ENCODE results near the gene RASA3.

DNA sequence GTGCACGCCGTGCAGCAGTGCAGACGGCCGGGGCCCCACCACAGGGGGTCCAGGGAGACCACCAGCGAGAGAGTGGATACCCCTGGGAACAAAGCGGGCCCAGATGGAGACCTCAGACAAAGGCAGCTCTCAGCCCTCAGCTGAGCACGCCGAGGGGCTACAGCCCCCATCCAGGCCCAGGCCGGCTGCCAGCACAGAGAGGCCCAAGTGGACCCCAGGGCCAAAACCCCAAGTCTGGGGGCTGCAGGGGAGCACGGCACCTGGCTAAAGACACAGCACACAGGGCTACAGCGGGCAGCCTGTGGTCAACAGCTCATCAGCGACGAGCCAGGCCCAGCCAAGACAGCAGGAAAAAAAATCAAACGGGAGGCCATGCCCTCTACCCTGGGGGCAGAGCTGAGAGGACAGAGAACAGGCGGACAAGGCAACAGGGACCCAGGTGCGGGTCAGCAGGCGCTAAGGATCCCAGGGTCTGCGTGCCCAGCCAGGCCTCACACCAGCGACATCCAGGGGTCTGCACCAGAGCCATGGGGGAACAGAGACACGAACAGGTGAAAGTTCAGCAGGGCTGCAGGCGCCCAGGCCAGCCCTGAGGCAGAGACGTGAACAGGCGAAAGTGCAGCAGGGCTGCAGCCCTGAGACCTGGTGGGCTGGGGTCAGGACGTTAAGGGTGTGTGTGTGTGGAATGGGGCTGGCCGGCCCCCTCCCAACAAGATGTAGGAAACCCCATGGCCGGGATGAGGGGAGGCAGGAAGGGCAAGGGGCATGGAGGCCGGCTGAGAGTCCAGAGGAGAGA is 34.3 kb downstream of the RASA3 start:
- TF ChIP-seq EZH2phosphoT487 (IDR thresholded peaks at IDR 0.05; ENCODE audit: low read depth), result no peak
- TF ChIP-seq, protein P1, sequence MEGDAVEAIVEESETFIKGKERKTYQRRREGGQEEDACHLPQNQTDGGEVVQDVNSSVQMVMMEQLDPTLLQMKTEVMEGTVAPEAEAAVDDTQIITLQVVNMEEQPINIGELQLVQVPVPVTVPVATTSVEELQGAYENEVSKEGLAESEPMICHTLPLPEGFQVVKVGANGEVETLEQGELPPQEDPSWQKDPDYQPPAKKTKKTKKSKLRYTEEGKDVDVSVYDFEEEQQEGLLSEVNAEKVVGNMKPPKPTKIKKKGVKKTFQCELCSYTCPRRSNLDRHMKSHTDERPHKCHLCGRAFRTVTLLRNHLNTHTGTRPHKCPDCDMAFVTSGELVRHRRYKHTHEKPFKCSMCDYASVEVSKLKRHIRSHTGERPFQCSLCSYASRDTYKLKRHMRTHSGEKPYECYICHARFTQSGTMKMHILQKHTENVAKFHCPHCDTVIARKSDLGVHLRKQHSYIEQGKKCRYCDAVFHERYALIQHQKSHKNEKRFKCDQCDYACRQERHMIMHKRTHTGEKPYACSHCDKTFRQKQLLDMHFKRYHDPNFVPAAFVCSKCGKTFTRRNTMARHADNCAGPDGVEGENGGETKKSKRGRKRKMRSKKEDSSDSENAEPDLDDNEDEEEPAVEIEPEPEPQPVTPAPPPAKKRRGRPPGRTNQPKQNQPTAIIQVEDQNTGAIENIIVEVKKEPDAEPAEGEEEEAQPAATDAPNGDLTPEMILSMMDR (IDR thresholded peaks at IDR 0.05; ENCODE audit: low read depth, low read length), result no peak

All from OCI-LY3 (cell line).